Hepatocyte (in vitro differentiated cells): ENCODE data around the gene WDR1. TPM values are rescaled to one million over a fixed set of nuclear protein-coding genes. Genes with fewer than 3 reads are reported as not detected.
A peak's percentile ranks its signal among the peaks of the same experiment; 100 is the strongest.

Experiments
- DNase-seq: peaks from one replicate; pipeline ENCODE4 v3.0.0-alpha.2; 2016; ENCODE audit warnings: low spot score
- H2AFZ ChIP-seq: fragments of 200-600 bp; sonication (generic); 2 replicates; pipeline ENCODE4 v1.6.0; 2016; ENCODE audit warnings: antibody characterized with exemption, mild to moderate bottlenecking
- H3K27ac ChIP-seq: fragments of 200-600 bp; sonication (generic); 2 replicates; pipeline ENCODE4 v1.5.1; 2016; ENCODE audit warnings: mild to moderate bottlenecking
- H3K27me3 ChIP-seq: fragments of 200-600 bp; sonication (generic); 2 replicates; pipeline ENCODE4 v1.6.1; 2016
- H3K36me3 ChIP-seq: fragments of 200-600 bp; sonication (generic); replicated peaks from 2 replicates; pipeline ENCODE4 v1.5.1; 2016; ENCODE audit warnings: low read depth; ENCODE audit not compliant: insufficient read depth
- H3K4me1 ChIP-seq: fragments of 200-600 bp; sonication (generic); 2 replicates; pipeline ENCODE4 v1.5.1; 2016; ENCODE audit warnings: mild to moderate bottlenecking, moderate library complexity; ENCODE audit not compliant: insufficient read depth
- H3K4me2 ChIP-seq: fragments of 200-600 bp; sonication (generic); 2 replicates; pipeline ENCODE4 v1.6.0; 2016
- H3K4me3 ChIP-seq: fragments of 200-600 bp; sonication (generic); 2 replicates; pipeline ENCODE4 v1.5.1; 2016; ENCODE audit warnings: mild to moderate bottlenecking
- H3K79me2 ChIP-seq: fragments of 200-600 bp; sonication (generic); 2 replicates; pipeline ENCODE4 v1.6.0; 2017; ENCODE audit warnings: mild to moderate bottlenecking
- H3K9me2 ChIP-seq: fragments of 200-600 bp; sonication (generic); replicated peaks from 2 replicates; pipeline ENCODE4 v1.6.0; 2017; ENCODE audit warnings: mild to moderate bottlenecking; ENCODE audit not compliant: insufficient read depth
- H3K9me3 ChIP-seq: fragments of 200-600 bp; sonication (generic); 2 replicates; pipeline ENCODE4 v1.5.1; 2016; ENCODE audit warnings: low read depth, mild to moderate bottlenecking
- H4K20me1 ChIP-seq: fragments of 200-600 bp; sonication (generic); 2 replicates; pipeline ENCODE4 v1.6.0; 2016; ENCODE audit warnings: mild to moderate bottlenecking; ENCODE audit not compliant: insufficient read depth, poor library complexity, severe bottlenecking
- CTCF ChIP-seq: fragments of 200-600 bp; sonication (generic); IDR thresholded peaks from 2 replicates; pipeline ENCODE4 v1.5.1; 2016; ENCODE audit warnings: antibody characterized with exemption, mild to moderate bottlenecking; ENCODE audit not compliant: poor library complexity
- EZH2 ChIP-seq: fragments of 200-600 bp; sonication (generic); IDR thresholded peaks from 2 replicates; pipeline ENCODE4 v1.6.1; 2016; ENCODE audit warnings: antibody characterized with exemption, mild to moderate bottlenecking, borderline replicate concordance
- EZH2phosphoT487 ChIP-seq: fragments of 200-600 bp; sonication (generic); IDR thresholded peaks from one replicate; pipeline ENCODE4 v1.6.1; 2018; ENCODE audit warnings: antibody characterized with exemption, mild to moderate bottlenecking, low read depth, moderate library complexity; ENCODE audit not compliant: unreplicated experiment, severe bottlenecking
- WGBS: methylation state at CpG from one replicate; pipeline ENCODE4 v1.1.6; 2016; ENCODE audit warnings: low lambda C conversion rate; ENCODE audit errors: missing lambda C conversion rate; 5-methylcytosine and 5-hydroxymethylcytosine counted together
- polyA plus RNA-seq: library from polyadenylated mRNA; unstranded; fragments of >200 nt; fragmentation: Nextera tagmentation; extraction: Ambion mirVana; gene quantifications from 2 replicates; pipeline ENCODE4 v1.2.1, GENCODE V29; 2016
- total RNA-seq: library from RNA; depleted of rRNA; stranded (reverse); fragments of >200 nt; gene quantifications from 2 replicates; pipeline ENCODE4 v1.2.3, GENCODE V29; 2014

Gene WDR1
- total and polyA plus RNA-seq, 2 experiments from 2014 or later: 176 to 179 TPM

- peaks cover 67% of the 10 kb centered on the region for H4K20me1 ChIP-seq
These were observed 20.2 kb downstream of the WDR1 start for GRCh38 chr4:10096201-10096977.

DNA sequence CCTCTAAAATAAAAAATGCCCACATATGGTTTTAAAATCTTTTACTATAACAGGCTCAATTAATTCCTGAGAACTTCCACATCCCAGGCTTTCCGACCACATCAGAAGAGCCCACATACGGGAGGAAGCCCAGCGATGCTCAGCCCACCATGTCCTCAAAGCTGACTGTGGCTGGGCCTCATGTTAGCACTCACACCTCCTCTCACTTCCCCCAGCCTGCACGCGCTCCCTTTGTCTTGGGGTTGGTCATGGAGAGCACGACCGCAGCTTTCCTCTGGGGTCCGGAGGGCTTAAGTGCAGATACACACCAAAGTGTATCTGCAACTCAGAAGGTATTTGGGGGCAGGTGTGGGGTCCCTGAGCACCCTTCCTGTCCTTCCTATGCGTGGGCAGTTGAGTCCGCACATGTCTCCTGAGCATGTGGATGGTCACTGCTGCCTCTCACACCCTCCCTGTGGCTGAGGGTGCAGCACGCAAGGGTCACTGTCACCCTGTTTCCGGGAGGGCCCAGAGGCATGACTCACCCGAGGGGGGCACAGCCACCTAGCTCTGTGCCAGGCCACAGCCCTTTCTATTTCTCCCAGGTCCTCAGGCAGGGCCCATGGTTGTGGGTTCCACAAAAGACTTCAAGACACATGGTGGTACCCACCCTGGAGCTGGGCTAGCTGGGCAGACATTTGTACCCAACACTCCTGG lies 21.2 kb downstream of the WDR1 start:
- Histone ChIP-seq H3K9me3 (no peaks in the 10 kb centered on the region), H4K20me1 (peaks cover 63% of the 10 kb centered on the region), H3K4me3 (no peak overlapping the region), H3K36me3 (no peaks in the 10 kb centered on the region), H2AFZ (no peak overlapping the region), H3K4me2 (no peak overlapping the region), H3K9me2 (no peaks in the 10 kb centered on the region), H3K27ac (peak overlapping the region; percentile 48), H3K79me2 (peaks cover 88% of the 10 kb centered on the region), H3K4me1 (peaks cover 21% of the 10 kb centered on the region), H3K27me3 (no peaks in the 10 kb centered on the region)
- WGBS: 97% methylated on average over 13 of the region's 13 CpGs
- no peak for DNase-seq
- no peak for TF ChIP-seq EZH2
- TF ChIP-seq EZH2phosphoT487: no peak
- TF ChIP-seq CTCF: no peak

More at GRCh38 chr4:10096201-10096977, 20.2 kb downstream of the WDR1 start:
- Histone ChIP-seq H3K79me2 (peaks cover 88% of the 10 kb centered on the region), H3K4me1 (peaks cover 18% of the 10 kb centered on the region), H2AFZ (no peak overlapping the region), H3K27ac (peak overlapping the region; percentile 67), H3K9me3 (no peaks in the 10 kb centered on the region), H3K36me3 (no peaks in the 10 kb centered on the region), H3K9me2 (no peaks in the 10 kb centered on the region), H3K27me3 (no peaks in the 10 kb centered on the region), H3K4me2 (no peak overlapping the region), H3K4me3 (no peak overlapping the region)
- 84% methylated on average over 17 of the region's 17 CpGs for WGBS
- peak; percentile 64 for DNase-seq
- no peak for TF ChIP-seq EZH2phosphoT487
- no peak for TF ChIP-seq CTCF
- no peak for TF ChIP-seq EZH2

GRCh38 chr4:10094841-10095240 lies 21.8 kb downstream of the WDR1 start:
- Histone ChIP-seq H3K4me2 (no peak overlapping the region), H3K9me3 (no peaks in the 10 kb centered on the region), H3K9me2 (no peaks in the 10 kb centered on the region), H3K4me3 (no peak overlapping the region), H2AFZ (no peak overlapping the region), H3K79me2 (peaks cover 88% of the 10 kb centered on the region), H3K4me1 (peaks cover 27% of the 10 kb centered on the region), H3K27ac (peak overlapping the region; percentile 69), H3K36me3 (no peaks in the 10 kb centered on the region), H4K20me1 (peaks cover 62% of the 10 kb centered on the region), H3K27me3 (no peaks in the 10 kb centered on the region)
- WGBS: 92% methylated on average over 13 of the region's 13 CpGs
- no peak for TF ChIP-seq EZH2phosphoT487
- no peak for TF ChIP-seq EZH2
- no peak for TF ChIP-seq CTCF
- no peak for DNase-seq
